MCF 10A (cell line): ENCODE data around the gene INAFM2. TPM values are rescaled to one million over a fixed set of nuclear protein-coding genes. Genes with fewer than 3 reads are reported as not detected.

ENCODE experiments used
- BruUV-seq: library from RNA; stranded (reverse); fragments of 400-500 nt; replicated peaks from 2 replicates; lab custom pipeline; 2021; lab: Mats Ljungman, UMichigan
- CTCF ChIA-PET: fragments of 300-600 bp; sonication (Branson Sonifier 250); formaldehyde crosslinking; extraction: SDS; loops from one replicate; lab custom pipeline; 2021; ENCODE audit warnings: antibody characterized with exemption, inconsistent platforms; lab: Yijun Ruan, JAX
- POLR2A ChIA-PET: fragments of 300-600, 350-650 bp; sonication (Branson Sonifier 250); formaldehyde crosslinking; extraction: SDS; loops from one replicate; lab custom pipeline; 2020; ENCODE audit warnings: antibody characterized with exemption, inconsistent platforms; lab: Yijun Ruan, JAX
- DNase-seq: peaks from one replicate; pipeline ENCODE4 v3.0.0-alpha.2; 2018; ENCODE audit not compliant: unreplicated experiment
- H3K27ac Mint-ChIP-seq: one replicate; pipeline ENCODE4 v1.8.0; 2022; ENCODE audit warnings: mild to moderate bottlenecking, low read depth, mixed read lengths; ENCODE audit not compliant: unreplicated experiment
- H3K27me3 Mint-ChIP-seq: one replicate; pipeline ENCODE4 v1.8.0; 2022; ENCODE audit warnings: mixed read lengths; ENCODE audit not compliant: insufficient read depth, unreplicated experiment
- H3K36me3 Mint-ChIP-seq: one replicate; pipeline ENCODE4 v1.8.0; 2022; ENCODE audit warnings: mild to moderate bottlenecking, moderate library complexity, mixed read lengths; ENCODE audit not compliant: insufficient read depth, unreplicated experiment
- H3K4me1 Mint-ChIP-seq: one replicate; pipeline ENCODE4 v1.8.0; 2022; ENCODE audit warnings: mixed read lengths; ENCODE audit not compliant: insufficient read depth, unreplicated experiment
- H3K4me3 Mint-ChIP-seq: one replicate; pipeline ENCODE4 v1.8.0; 2022; ENCODE audit warnings: mild to moderate bottlenecking, moderate library complexity, mixed read lengths; ENCODE audit not compliant: unreplicated experiment
- H3K9me3 Mint-ChIP-seq: one replicate; pipeline ENCODE4 v1.8.0; 2022; ENCODE audit warnings: mixed read lengths; ENCODE audit not compliant: unreplicated experiment
- intact Hi-C: fragments of 100-400 bp; cut with micrococcal nuclease; formaldehyde crosslinking; loops from 2 replicates; pipeline ENCODE4 v1.14.1; 2022
- total RNA-seq: library from RNA; stranded (reverse); gene quantifications from 2 replicates; pipeline ENCODE4 v1.2.3, GENCODE V29; 2022
- TF ChIP-seq, protein P1 (sequence below): fragments of 200-600 bp; IDR thresholded peaks from one replicate; pipeline ENCODE4 v1.8.0; 2022; ENCODE audit warnings: antibody characterized with exemption, mild to moderate bottlenecking; ENCODE audit not compliant: unreplicated experiment

The INAFM2 gene
- total RNA-seq, 1 experiment from 2014 or later, result 15.7 TPM

DNA sequence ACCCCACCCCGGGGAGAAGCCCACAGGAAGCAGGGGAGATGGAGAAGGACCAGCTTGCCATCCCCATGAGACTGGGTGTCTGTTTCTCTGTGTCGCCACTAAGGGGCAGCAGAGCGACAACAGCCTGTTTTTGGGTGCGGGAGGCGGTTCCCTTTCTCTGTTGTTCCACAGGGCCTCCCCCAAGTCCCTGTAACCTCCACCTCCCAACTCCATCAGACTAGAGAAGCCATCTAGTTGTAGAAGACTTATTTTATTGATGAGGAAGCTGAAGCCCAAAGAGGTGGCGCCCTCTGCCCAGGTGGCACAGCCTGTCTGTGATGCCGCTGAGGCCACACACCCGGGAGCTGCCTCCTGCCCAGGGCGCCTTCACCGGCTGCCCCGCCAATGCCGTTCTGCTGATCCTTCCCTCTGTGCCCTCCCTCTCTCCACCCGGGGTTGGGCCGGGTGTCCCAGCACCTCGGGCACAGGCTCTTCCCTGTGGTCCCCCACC lies 21.2 kb downstream of the INAFM2 start:
- POLR2A ChIA-PET, result interaction anchor here (0.6 to 2.8 kb wide), 6 partner anchors 9 to 161 kb away, joined by 3 to 12 read pairs (median 4); partner anchors contain the start of genes IVD and KNSTRN
- Mint-ChIP-seq H3K9me3 (no peaks in the 10 kb centered on the region), H3K27ac (no peak overlapping the region), H3K4me1 (peaks cover 40% of the 10 kb centered on the region), H3K27me3 (no peaks in the 10 kb centered on the region), H3K36me3 (no peaks in the 10 kb centered on the region), H3K4me3 (no peak overlapping the region)
- BruUV-seq, result no TSS peak
- DNase-seq, result peak; percentile 73
- intact Hi-C loops, result loop anchor here (1.0 kb wide), 2 partner anchors 24 to 78 kb away; no protein-coding TSS in a partner anchor
- TF ChIP-seq, protein P1, sequence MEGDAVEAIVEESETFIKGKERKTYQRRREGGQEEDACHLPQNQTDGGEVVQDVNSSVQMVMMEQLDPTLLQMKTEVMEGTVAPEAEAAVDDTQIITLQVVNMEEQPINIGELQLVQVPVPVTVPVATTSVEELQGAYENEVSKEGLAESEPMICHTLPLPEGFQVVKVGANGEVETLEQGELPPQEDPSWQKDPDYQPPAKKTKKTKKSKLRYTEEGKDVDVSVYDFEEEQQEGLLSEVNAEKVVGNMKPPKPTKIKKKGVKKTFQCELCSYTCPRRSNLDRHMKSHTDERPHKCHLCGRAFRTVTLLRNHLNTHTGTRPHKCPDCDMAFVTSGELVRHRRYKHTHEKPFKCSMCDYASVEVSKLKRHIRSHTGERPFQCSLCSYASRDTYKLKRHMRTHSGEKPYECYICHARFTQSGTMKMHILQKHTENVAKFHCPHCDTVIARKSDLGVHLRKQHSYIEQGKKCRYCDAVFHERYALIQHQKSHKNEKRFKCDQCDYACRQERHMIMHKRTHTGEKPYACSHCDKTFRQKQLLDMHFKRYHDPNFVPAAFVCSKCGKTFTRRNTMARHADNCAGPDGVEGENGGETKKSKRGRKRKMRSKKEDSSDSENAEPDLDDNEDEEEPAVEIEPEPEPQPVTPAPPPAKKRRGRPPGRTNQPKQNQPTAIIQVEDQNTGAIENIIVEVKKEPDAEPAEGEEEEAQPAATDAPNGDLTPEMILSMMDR, result peak; percentile 83
- CTCF ChIA-PET, result interaction anchor here (0.6 to 12.1 kb wide), 38 partner anchors 8 to 1639 kb away, joined by 3 to 179 read pairs (median 4); partner anchors contain the start of genes DISP2, INAFM2, IVD and KNSTRN

DNA sequence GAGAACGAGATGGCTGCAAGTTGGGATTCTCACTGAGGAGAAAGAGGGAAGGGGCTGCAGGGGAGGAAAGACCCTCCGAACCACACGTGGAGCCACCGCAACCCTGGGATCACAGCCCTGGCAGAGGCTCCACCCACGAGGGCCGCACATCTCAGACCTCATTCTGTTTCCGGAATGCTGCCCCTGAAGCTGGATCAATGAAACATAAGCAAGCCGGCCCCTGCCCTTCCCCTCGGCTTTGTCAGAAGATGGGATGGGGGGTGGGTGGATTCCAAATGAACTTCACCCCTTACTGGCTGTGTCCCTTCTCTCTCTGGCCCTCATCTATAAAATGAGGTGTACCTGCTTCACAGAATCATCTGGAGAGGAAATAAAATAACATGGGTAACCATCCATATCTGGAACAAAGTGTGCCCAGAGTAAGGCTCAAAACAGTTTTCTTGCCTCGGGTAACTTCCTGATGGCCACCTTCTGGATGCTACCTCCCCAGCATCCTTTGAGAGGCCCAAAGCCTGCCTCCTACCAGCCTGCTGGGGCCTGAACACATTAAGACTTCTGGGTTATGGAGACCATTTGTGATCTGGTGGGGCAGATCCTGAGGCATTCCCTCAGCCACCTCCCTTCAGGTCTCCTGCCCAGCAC lies 21.9 kb downstream of the INAFM2 start:
- Mint-ChIP-seq H3K9me3 (no peaks in the 10 kb centered on the region), H3K4me1 (peaks cover 36% of the 10 kb centered on the region), H3K4me3 (no peak overlapping the region), H3K27me3 (no peaks in the 10 kb centered on the region), H3K27ac (no peak overlapping the region), H3K36me3 (no peaks in the 10 kb centered on the region)
- CTCF ChIA-PET, result interaction anchor here (0.6 to 12.1 kb wide), 29 partner anchors 7 to 1639 kb away, joined by 3 to 179 read pairs (median 4); partner anchors contain the start of genes DISP2, INAFM2, IVD and KNSTRN
- BruUV-seq, result no TSS peak
- TF ChIP-seq, protein P1, result no peak
- intact Hi-C loops, result no loop called here
- DNase-seq, result no peak
- POLR2A ChIA-PET, result interaction anchor here (2.2 to 2.8 kb wide), 2 partner anchors 10 to 60 kb away, joined by 5 to 12 read pairs; partner anchors contain the start of gene IVD

DNA sequence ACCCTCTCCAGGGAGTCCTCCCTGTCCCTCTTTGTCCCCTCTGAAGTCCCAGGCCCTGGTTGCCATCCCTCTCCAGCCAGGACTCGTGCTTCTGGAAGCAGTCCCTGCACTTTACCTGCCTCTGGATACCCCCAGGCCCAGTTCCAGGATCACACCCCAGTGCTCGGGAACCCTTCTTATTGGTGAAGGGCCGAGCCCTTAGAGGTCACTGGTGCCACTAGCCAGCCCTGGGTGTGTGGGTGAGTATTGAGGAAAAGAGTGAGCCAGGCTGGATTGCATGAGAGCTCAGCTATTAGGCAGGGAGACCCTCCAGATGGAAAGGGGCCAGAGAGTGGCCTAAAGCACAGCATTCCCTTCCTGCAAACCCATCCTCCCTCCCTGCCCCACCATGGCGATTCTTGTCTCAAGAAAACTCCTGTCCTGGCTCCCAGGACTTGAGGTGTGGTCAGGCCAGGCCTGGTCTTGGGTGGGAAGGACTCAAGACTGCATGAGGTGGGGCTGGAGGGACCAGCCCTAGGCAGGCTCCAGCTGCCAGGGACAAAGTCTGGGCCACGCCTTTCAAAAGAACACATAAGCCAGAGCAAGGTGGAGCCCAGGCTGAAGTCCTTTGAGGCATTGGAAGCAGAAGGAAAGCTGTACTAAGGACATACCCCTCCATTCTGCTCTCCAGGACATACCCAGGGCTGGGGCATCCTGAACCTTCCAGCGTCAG lies 22.5 kb downstream of the INAFM2 start:
- no peak for DNase-seq
- TF ChIP-seq, protein P1, result no peak
- Mint-ChIP-seq H3K4me3 (no peak overlapping the region), H3K27ac (no peak overlapping the region), H3K27me3 (no peaks in the 10 kb centered on the region), H3K36me3 (no peaks in the 10 kb centered on the region), H3K4me1 (peaks cover 34% of the 10 kb centered on the region), H3K9me3 (no peaks in the 10 kb centered on the region)
- POLR2A ChIA-PET, result interaction anchor here (0.6 kb wide), 1 partner anchor 287 kb away, joined by 3 read pairs; no protein-coding TSS in a partner anchor
- intact Hi-C loops, result no loop called here
- BruUV-seq, result no TSS peak
- CTCF ChIA-PET, result interaction anchor here (0.7 to 7.6 kb wide), 7 partner anchors 18 to 76 kb away, joined by 3 to 112 read pairs (median 6); partner anchors contain the start of gene INAFM2
